ENCODE data around the gene ASIC2.

Gene ASIC2

GRCh38 chr17:33242375-33243124 lies 50.5 kb downstream of the ASIC2 start:
- DNase-seq, result no peak

DNA sequence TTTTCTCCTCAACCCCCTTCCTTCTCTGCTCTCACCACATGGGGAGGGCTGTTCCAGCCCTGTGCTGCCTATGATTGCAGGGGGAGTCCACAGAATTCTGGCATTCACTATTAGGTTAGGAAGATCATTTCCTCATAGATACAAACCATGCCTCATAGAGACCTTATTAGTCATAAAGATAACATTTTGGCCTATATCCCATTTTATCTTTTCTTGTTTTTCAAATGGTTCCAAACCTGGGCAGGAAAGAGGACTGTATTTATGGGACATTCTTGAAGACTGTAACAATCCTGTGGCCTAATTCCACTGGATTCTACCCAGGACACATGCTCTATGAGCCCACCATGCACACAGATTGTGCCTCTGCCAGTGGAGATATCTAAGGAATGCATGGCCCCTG lies 51.7 kb downstream of the ASIC2 start:
- no peak for DNase-seq

GRCh38 chr17:33240362-33240761 lies 52.7 kb downstream of the ASIC2 start:
- DNase-seq, result no peak

DNA sequence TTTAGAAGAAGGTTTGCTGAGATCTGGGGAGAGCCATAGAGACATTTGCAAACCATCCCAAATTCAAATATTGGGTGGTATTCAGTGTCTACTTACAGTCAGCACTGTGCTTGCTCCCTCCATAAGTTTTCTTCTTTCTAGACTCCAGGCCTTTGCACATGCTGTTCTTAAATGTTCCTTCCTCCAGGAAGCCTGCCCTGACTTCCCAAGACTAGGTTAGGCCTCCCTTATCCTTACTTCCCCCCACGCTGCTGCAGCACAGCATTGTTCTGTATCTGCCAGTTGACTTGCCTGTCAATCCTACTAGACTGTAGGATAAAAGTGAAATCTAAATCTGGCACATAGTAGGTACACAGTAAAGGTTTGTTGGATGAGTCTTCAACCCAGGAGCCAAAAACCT lies 53.4 kb downstream of the ASIC2 start:
- DNase-seq, result no peak

DNA sequence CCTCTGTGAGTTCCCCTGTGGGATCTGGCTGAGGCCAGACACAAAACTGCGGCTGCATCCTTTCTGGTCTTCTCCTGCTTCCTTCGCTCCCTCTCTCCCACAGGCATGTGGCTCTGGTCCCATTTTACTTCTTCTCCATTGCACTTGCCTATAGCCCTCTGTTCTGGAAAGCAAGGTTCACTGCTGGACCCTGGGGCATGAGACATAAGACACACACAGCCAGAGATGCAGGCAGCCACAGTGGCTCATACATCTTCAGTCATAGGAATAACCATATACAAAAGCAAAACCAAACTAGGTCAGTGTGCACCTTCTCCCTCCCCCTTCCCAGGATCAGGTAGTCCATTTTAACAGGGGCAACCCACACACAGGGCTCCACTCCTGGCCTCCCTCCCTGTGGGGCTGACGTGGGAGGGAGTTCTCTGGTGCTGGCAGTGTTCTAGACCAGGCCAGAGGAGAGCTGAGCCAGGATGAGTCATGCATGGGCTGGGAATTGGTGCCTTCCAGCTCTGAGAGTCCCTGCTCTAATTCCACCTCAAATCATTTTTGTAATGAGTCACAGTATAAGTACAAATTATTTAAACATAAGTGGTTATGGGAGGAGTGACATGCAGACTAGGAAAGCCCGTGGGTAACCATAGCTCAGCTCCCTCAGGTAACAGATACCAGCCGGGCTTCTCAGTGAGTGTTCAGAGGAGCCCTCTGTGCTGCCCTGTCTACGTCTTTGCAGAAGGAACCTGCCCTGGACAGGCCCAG lies 58.0 kb downstream of the ASIC2 start:
- DNase-seq, result no peak

- no peak for DNase-seq
These were observed 58.9 kb downstream of the ASIC2 start for GRCh38 chr17:33234233-33234632.

- no peak for DNase-seq
These were observed 59.3 kb downstream of the ASIC2 start for GRCh38 chr17:33233811-33234177.

GRCh38 chr17:33229499-33229898 lies 63.6 kb downstream of the ASIC2 start:
- DNase-seq, result no peak

GRCh38 chr17:33229028-33229427 lies 64.1 kb downstream of the ASIC2 start:
- no peak for DNase-seq

GRCh38 chr17:33228548-33228947 lies 64.5 kb downstream of the ASIC2 start:
- DNase-seq, result no peak

GRCh38 chr17:33227911-33228310 lies 65.2 kb downstream of the ASIC2 start:
- no peak for DNase-seq

GRCh38 chr17:33225994-33226393 lies 67.1 kb downstream of the ASIC2 start:
- DNase-seq, result no peak

GRCh38 chr17:33225509-33225908 lies 67.6 kb downstream of the ASIC2 start:
- no peak for DNase-seq

- DNase-seq, result no peak
These were observed 73.1 kb downstream of the ASIC2 start for GRCh38 chr17:33220036-33220435.

GRCh38 chr17:33218698-33219601 lies 74.1 kb downstream of the ASIC2 start:
- no peak for DNase-seq

- no peak for DNase-seq
These were observed 75.2 kb downstream of the ASIC2 start for GRCh38 chr17:33217891-33218290.

DNA sequence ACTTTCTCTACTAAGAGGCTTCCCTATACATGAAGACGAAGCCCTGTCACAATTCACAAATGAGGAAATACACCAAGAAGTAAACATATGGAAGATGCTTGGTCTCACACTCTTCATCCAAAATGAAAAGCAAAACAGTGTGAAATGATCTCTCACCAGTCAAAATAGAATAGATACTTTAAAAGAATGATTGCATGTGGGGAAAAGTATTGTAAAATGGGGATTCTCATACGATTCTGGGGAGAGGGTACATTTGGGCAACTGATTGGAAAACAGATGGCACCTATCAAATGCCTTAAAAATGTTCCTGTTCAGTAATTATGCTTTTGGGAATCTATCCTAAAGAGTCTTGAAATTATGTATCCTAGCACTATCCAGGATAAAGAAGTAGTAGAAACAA lies 78.1 kb downstream of the ASIC2 start:
- DNase-seq, result no peak

DNA sequence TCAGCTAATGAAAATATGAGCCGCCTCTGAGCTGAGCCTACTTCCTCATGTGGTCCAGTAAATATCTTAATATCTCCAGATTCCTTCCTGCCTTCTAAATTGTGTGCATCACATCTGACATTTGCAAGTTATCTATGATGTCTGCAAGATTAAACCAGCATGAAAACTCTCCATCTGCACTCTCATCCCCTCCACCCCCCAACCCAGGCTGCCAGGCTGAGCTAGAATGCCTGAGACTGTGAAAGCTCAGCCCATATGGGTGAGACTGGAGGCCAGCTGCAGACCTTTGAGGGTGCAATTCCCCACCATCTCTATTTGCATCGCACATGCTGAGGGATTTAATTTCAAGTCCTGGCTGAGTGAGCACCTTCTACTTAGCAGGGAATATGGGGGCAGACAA lies 82.8 kb downstream of the ASIC2 start:
- no peak for DNase-seq

- no peak for DNase-seq
These were observed 83.4 kb downstream of the ASIC2 start for GRCh38 chr17:33209671-33210070.

- DNase-seq, result no peak
These were observed 85.9 kb downstream of the ASIC2 start for GRCh38 chr17:33207231-33207630.

DNA sequence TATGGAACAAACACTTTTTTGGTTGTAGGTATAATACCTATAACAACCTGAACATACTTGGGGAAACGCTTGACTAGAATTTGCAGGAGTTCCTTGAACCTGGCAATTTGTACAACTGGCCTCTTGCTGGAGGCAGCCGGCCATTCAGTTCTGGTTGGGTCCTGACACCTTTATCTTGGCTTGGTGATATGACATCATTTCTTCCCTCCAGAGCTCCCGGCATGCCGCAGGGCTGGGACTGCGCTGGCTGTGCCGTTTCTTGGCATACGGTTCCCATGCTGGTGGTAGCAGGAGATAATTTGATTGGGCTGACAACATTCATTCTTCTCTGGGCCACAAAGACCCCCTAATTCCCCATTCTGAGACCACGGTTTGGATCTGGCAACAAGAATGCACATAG lies 87.5 kb downstream of the ASIC2 start:
- no peak for DNase-seq

DNA sequence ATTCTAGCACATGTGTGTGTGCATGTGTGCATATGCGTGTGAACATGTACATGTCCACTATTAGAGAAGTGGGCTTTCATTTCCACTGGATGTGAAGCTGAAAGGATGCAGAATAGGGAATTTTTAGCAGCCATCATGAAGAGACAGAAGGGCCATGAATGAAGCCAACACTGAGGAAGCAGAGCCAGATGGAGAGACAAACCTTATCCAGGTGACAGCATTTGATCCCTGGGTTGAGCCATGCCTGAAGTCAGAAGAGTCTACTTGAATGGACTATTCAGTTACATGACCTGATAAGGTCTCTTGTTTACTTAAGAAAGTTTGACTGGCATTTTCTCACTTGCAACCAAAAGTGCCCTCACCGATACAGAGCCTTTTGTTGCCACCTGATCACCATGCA lies 88.4 kb downstream of the ASIC2 start:
- DNase-seq, result no peak

- DNase-seq, result no peak
These were observed 88.9 kb downstream of the ASIC2 start for GRCh38 chr17:33204156-33204555.

Measured in stimulated activated CD4-positive, alpha-beta T cell treated with anti-CD3 and anti-CD28 coated beads, Interleukin-4, amount 100 ng/mL, for 1 hour (primary cell).